Adipose tissue (tissue), 3 donors: ENCODE data around the gene AK5. TPM values are rescaled to one million over a fixed set of nuclear protein-coding genes. Genes with fewer than 3 reads are reported as not detected.
"Not testable (repeated sequence)": the region's sequence is repeated elsewhere in the genome, so short reads cannot be mapped to it uniquely, and the experiment has no call there.

ENCODE experiments used
- H3K27ac ChIP-seq: one replicate; pipeline ENCODE4 v1.5.1; 2013; ENCODE audit warnings: low read depth, low read length
- WGBS, 3 donors: extraction: QIAGEN DNeasy Blood & Tissue Kit; methylation state at CpG; one replicate each; pipeline ENCODE4 v1.1.7; 2013; 5-methylcytosine and 5-hydroxymethylcytosine counted together
- polyA plus RNA-seq, 3 donors: library from polyadenylated mRNA; stranded (reverse); fragments of 200-250 nt; gene quantifications; one replicate each; pipeline ENCODE4 v1.2.3, GENCODE V29; 2013
- donor health status: healthy with polysubstance abuse.
- donor health status: Bipolar disorder and iron deficiency.
- donor health status: healthy.

The AK5 gene
- polyA plus RNA-seq, 3 donors: 0.07 to 0.13 (median 0.11) TPM

- 51 to 58% (median 53%) methylated on average over 7 of the region's 7 CpGs for WGBS, 3 donors
- no peak overlapping the region for H3K27ac ChIP-seq
Measured at GRCh38 chr1:77413541-77414335, 131.9 kb downstream of the AK5 start.

GRCh38 chr1:77415579-77415978, 133.8 kb downstream of the AK5 start:
- no peak overlapping the region for H3K27ac ChIP-seq
- 50 to 73% (median 50%) methylated on average over 4 of the region's 4 CpGs for WGBS, 3 donors

- WGBS, 3 donors: 74 to 88% (median 87%) methylated on average over 5 of the region's 5 CpGs
- H3K27ac ChIP-seq: no peak overlapping the region
Measured at GRCh38 chr1:77416692-77417450, 135.1 kb downstream of the AK5 start.

- H3K27ac ChIP-seq: not testable (repeated sequence)
- WGBS, 3 donors: 86 to 95% (median 94%) methylated on average over 3 of the region's 3 CpGs
Measured at GRCh38 chr1:77418055-77418454, 136.2 kb downstream of the AK5 start.

- H3K27ac ChIP-seq: no peak overlapping the region
- 78 to 84% (median 82%) methylated on average over 3 of the region's 3 CpGs for WGBS, 3 donors
Measured at GRCh38 chr1:77421504-77422233, 139.8 kb downstream of the AK5 start.

GRCh38 chr1:77424236-77424635, 142.4 kb downstream of the AK5 start:
- no peak overlapping the region for H3K27ac ChIP-seq

GRCh38 chr1:77428068-77428467, 146.2 kb downstream of the AK5 start:
- 74 to 98% (median 74%) methylated on average over 1 of the region's 1 CpG for WGBS, 3 donors
- H3K27ac ChIP-seq: no peak overlapping the region

- 56 to 69% (median 60%) methylated on average over 4 of the region's 4 CpGs for WGBS, 3 donors
- no peak overlapping the region for H3K27ac ChIP-seq
Measured at GRCh38 chr1:77430966-77431690, 149.3 kb downstream of the AK5 start.

- H3K27ac ChIP-seq: no peak overlapping the region
Measured at GRCh38 chr1:77433934-77434333, 152.1 kb downstream of the AK5 start.

GRCh38 chr1:77434967-77435366, 153.1 kb downstream of the AK5 start:
- WGBS, 3 donors: 66 to 70% (median 68%) methylated on average over 2 of the region's 2 CpGs
- no peak overlapping the region for H3K27ac ChIP-seq

More at GRCh38 chr1:77433934-77434333, 152.1 kb downstream of the AK5 start:
- WGBS, 3 donors: 88 to 99% (median 96%) methylated on average over 3 of the region's 3 CpGs

GRCh38 chr1:77438236-77438913, 156.6 kb downstream of the AK5 start:
- 36 to 53% (median 42%) methylated on average over 4 of the region's 4 CpGs for WGBS, 3 donors
- H3K27ac ChIP-seq: no peak overlapping the region

GRCh38 chr1:77446841-77447555, 165.2 kb downstream of the AK5 start:
- 52 to 73% (median 71%) methylated on average over 4 of the region's 4 CpGs for WGBS, 3 donors

GRCh38 chr1:77447669-77448068, 165.8 kb downstream of the AK5 start:
- WGBS, 3 donors: 61 to 96% (median 93%) methylated on average over 2 of the region's 2 CpGs
- no peak overlapping the region for H3K27ac ChIP-seq

More at GRCh38 chr1:77446841-77447555, 165.2 kb downstream of the AK5 start:
- no peak overlapping the region for H3K27ac ChIP-seq

- no peak overlapping the region for H3K27ac ChIP-seq
Measured at GRCh38 chr1:77459881-77460280, 178.1 kb downstream of the AK5 start.

- H3K27ac ChIP-seq: no peak overlapping the region
- 78 to 83% (median 81%) methylated on average over 4 of the region's 4 CpGs for WGBS, 3 donors
Measured at GRCh38 chr1:77461691-77462090, 179.9 kb downstream of the AK5 start.

- WGBS, 3 donors: 74 to 80% (median 79%) methylated on average over 1 of the region's 1 CpG
- no peak overlapping the region for H3K27ac ChIP-seq
Measured at GRCh38 chr1:77463216-77463615, 181.4 kb downstream of the AK5 start.

- no peak overlapping the region for H3K27ac ChIP-seq
- 76 to 98% (median 94%) methylated on average over 2 of the region's 2 CpGs for WGBS, 3 donors
Measured at GRCh38 chr1:77465139-77465538, 183.3 kb downstream of the AK5 start.
